CD4-positive, alpha-beta T cell (primary cell): Measurements from ENCODE around the gene NXN. TPM values are rescaled to one million over a fixed set of nuclear protein-coding genes. Genes with fewer than 3 reads are reported as not detected.

Source experiments
- ATAC-seq: fragments of 200-7000 bp; cut with Tn5 transposase; one replicate; pipeline ENCODE4 v1.10.0; 2022; ENCODE audit warnings: mild to moderate bottlenecking; ENCODE audit not compliant: poor library complexity
- CTCF ChIA-PET: fragments of 350-600 bp; sonication (Branson Sonifier 250); formaldehyde crosslinking; loops from one replicate; lab custom pipeline; 2021; ENCODE audit warnings: antibody characterized with exemption, inconsistent platforms; lab: Charles Lee
- POLR2A ChIA-PET: fragments of 350-600 bp; sonication (Branson Sonifier 250); formaldehyde crosslinking; loops from one replicate; lab custom pipeline; 2021; ENCODE audit warnings: antibody characterized with exemption, inconsistent platforms; lab: Charles Lee
- DNase-seq, 14 experiments: peaks; one replicate each; pipeline ENCODE4 v3.0.0-alpha.2; 2013 to 2020; ENCODE audit warnings: mixed read lengths in 2 of 14
- H3K27ac ChIP-seq, 2 donors: one replicate each; pipeline versions ENCODE4 v1.5.1 to v1.7.0; 2013; ENCODE audit warnings: low read length in 2 of 2, low read depth in 1 of 2, mild to moderate bottlenecking in 1 of 2
- H3K27me3 ChIP-seq, 2 experiments: 1 replicate in 1 of 2; 2 replicates in 1 of 2; pipeline versions ENCODE4 v1.6.1 to v1.7.0; 2013; ENCODE audit warnings: low read length in 2 of 2, control low read depth in 1 of 2, mild to moderate bottlenecking in 1 of 2, moderate library complexity in 1 of 2; ENCODE audit not compliant: insufficient read depth in 2 of 2, control insufficient read depth in 1 of 2
- H3K36me3 ChIP-seq: one replicate; pipeline ENCODE4 v1.6.1; 2013; ENCODE audit warnings: low read length, control low read depth; ENCODE audit not compliant: insufficient read depth
- H3K4me1 ChIP-seq: one replicate; pipeline ENCODE4 v1.6.1; 2013; ENCODE audit warnings: low read length, control low read depth; ENCODE audit not compliant: insufficient read depth
- H3K4me3 ChIP-seq: one replicate; pipeline ENCODE4 v1.5.1; 2013; ENCODE audit warnings: mild to moderate bottlenecking, low read length, moderate library complexity
- H3K9me3 ChIP-seq, 2 experiments: 1 replicate in 1 of 2; 2 replicates in 1 of 2; pipeline versions ENCODE4 v1.6.1 to v1.7.0; 2013; ENCODE audit warnings: low read length in 2 of 2, mild to moderate bottlenecking in 2 of 2, control low read depth in 1 of 2, moderate library complexity in 1 of 2; ENCODE audit not compliant: control insufficient read depth in 1 of 2, insufficient read depth in 1 of 2
- H3K27ac Mint-ChIP-seq: one replicate; pipeline ENCODE4 v1.8.0; 2020; ENCODE audit warnings: mixed read lengths
- H3K27me3 Mint-ChIP-seq: one replicate; pipeline ENCODE4 v1.8.0; 2021; ENCODE audit warnings: mixed read lengths
- H3K36me3 Mint-ChIP-seq: one replicate; pipeline ENCODE4 v1.8.0; 2021; ENCODE audit warnings: low read depth, mixed read lengths
- H3K4me1 Mint-ChIP-seq: one replicate; pipeline ENCODE4 v1.8.0; 2021; ENCODE audit warnings: low read depth, mixed read lengths
- H3K4me3 Mint-ChIP-seq: one replicate; pipeline ENCODE4 v1.8.0; 2020; ENCODE audit warnings: mild to moderate bottlenecking, mixed read lengths
- H3K9me3 Mint-ChIP-seq: one replicate; pipeline ENCODE4 v1.8.0; 2020; ENCODE audit warnings: mixed read lengths
- CTCF ChIP-seq: fragments of 200-600 bp; IDR thresholded peaks from one replicate; pipeline ENCODE4 v1.8.0; 2022; ENCODE audit warnings: antibody characterized with exemption, mild to moderate bottlenecking
- intact Hi-C, 2 experiments: fragments of 100-400 bp; cut with DNase I in 1 of 2; cut with micrococcal nuclease in 1 of 2; formaldehyde crosslinking; loops; one replicate each; pipeline versions ENCODE4 v1.15.1 to v1.9.0; 2023 to 2025; cut with DNase I, micrococcal nuclease
- total RNA-seq, 174 experiments: library from RNA in 2 of 174; stranded (reverse) in 2 of 174; gene quantifications; one replicate each; pipeline ENCODE4 v1.2.3 and lab custom pipeline; 2021 to 2026

NXN gene
- total RNA-seq, 2 experiments from 2014 or later = 0.80 to 0.98 TPM

- DNase-seq (no peak), ATAC-seq (no peak)
- H3K27me3 Mint-ChIP-seq = no peaks in the 10 kb centered on the region
- no peak overlapping the region for H3K4me3 Mint-ChIP-seq
- no peaks in the 10 kb centered on the region for H3K36me3 ChIP-seq
- H3K4me3 ChIP-seq = no peak overlapping the region
- H3K9me3 ChIP-seq = peaks cover 0 to 6% of the 10 kb centered on the region in 2 experiments
- no peak overlapping the region for H3K27ac ChIP-seq
- no peak for TF ChIP-seq CTCF
- ChIA-PET POLR2A (no interaction called here), CTCF (no interaction called here)
- no peaks in the 10 kb centered on the region for H3K36me3 Mint-ChIP-seq
- intact Hi-C loops = no loop called here
- H3K4me1 ChIP-seq = no peaks in the 10 kb centered on the region
- H3K27me3 ChIP-seq = no peaks in the 10 kb centered on the region
- no peaks in the 10 kb centered on the region for H3K9me3 Mint-ChIP-seq
- no peak overlapping the region for H3K27ac Mint-ChIP-seq
- no peaks in the 10 kb centered on the region for H3K4me1 Mint-ChIP-seq
Observed at GRCh38 chr17:814371-814770, 165.2 kb downstream of the NXN start.

- Mint-ChIP-seq H3K4me3 (no peak overlapping the region), H3K27me3 (no peaks in the 10 kb centered on the region), H3K27ac (no peak overlapping the region)
Observed at GRCh38 chr17:812638-813204, 166.9 kb downstream of the NXN start.

GRCh38 chr17:811051-811784 lies 168.4 kb downstream of the NXN start:
- no peak for DNase-seq
- no peak for TF ChIP-seq CTCF
- no peak overlapping the region for H3K4me3 ChIP-seq
- ATAC-seq = no peak
- Mint-ChIP-seq H3K9me3 (no peaks in the 10 kb centered on the region), H3K36me3 (no peaks in the 10 kb centered on the region), H3K4me3 (no peak overlapping the region), H3K27me3 (peaks cover 7% of the 10 kb centered on the region), H3K4me1 (no peaks in the 10 kb centered on the region), H3K27ac (no peak overlapping the region)
- no peaks in the 10 kb centered on the region for H3K27me3 ChIP-seq
- H3K36me3 ChIP-seq = no peaks in the 10 kb centered on the region
- ChIA-PET CTCF (no interaction called here), POLR2A (no interaction called here)
- H3K27ac ChIP-seq = no peak overlapping the region
- intact Hi-C loops = no loop called here
- no peaks in the 10 kb centered on the region for H3K4me1 ChIP-seq
- peaks cover 0 to 6% of the 10 kb centered on the region in 2 experiments for H3K9me3 ChIP-seq

More at GRCh38 chr17:812638-813204, 166.9 kb downstream of the NXN start:
- Histone ChIP-seq H3K9me3 (peaks cover 0 to 6% of the 10 kb centered on the region in 2 experiments), H3K27me3 (no peaks in the 10 kb centered on the region), H3K27ac (no peak overlapping the region), H3K4me3 (no peak overlapping the region), H3K4me1 (no peaks in the 10 kb centered on the region), H3K36me3 (no peaks in the 10 kb centered on the region)
- DNase-seq (no peak), ATAC-seq (no peak)
- no peak for TF ChIP-seq CTCF
- Mint-ChIP-seq H3K36me3 (no peaks in the 10 kb centered on the region), H3K9me3 (no peaks in the 10 kb centered on the region), H3K4me1 (no peaks in the 10 kb centered on the region)
- CTCF ChIA-PET = no interaction called here
- POLR2A ChIA-PET = no interaction called here
- intact Hi-C loops = no loop called here
